SU-DHL-6 (cell line): ENCODE results near the gene ACSS2.

Source experiments
- H2AFZ ChIP-seq: fragments of 200-600 bp; sonication (generic); 2 replicates; pipeline ENCODE4 v1.6.1; 2014; ENCODE audit warnings: low read depth, mild to moderate bottlenecking, moderate library complexity, mixed read lengths, antibody characterized with exemption, low read length; ENCODE audit not compliant: severe bottlenecking
- H3F3A ChIP-seq: fragments of 200-600 bp; shearing (Covaris generic); 2 replicates; pipeline ENCODE4 v1.6.0; 2016; ENCODE audit warnings: antibody characterized with exemption, mild to moderate bottlenecking; ENCODE audit not compliant: insufficient read depth
- H3K27ac ChIP-seq: fragments of 200-600 bp; sonication (generic); 2 replicates; pipeline ENCODE4 v1.5.1; 2016; ENCODE audit warnings: low read depth, mild to moderate bottlenecking, low read length, moderate library complexity, mixed read lengths
- H3K27me3 ChIP-seq: fragments of 200-600 bp; sonication (generic), shearing (Covaris generic); 2 replicates; pipeline ENCODE4 v1.6.0; 2014; ENCODE audit warnings: mild to moderate bottlenecking, low read length
- H3K36me3 ChIP-seq: fragments of 200-600 bp; sonication (generic); 2 replicates; pipeline ENCODE4 v1.6.1; 2014; ENCODE audit warnings: mild to moderate bottlenecking, low read length, mixed read lengths
- H3K4me2 ChIP-seq: fragments of 300-600, 200-600 bp; shearing (Covaris generic), sonication (generic); 2 replicates; pipeline ENCODE4 v1.6.0; 2014; ENCODE audit warnings: low read length, low read depth, mild to moderate bottlenecking; ENCODE audit not compliant: poor library complexity, severe bottlenecking
- H3K4me3 ChIP-seq: fragments of 200-600 bp; sonication (generic); 2 replicates; pipeline ENCODE4 v1.5.1; 2014; ENCODE audit warnings: antibody characterized with exemption, low read length, mild to moderate bottlenecking, mixed read lengths; ENCODE audit not compliant: insufficient read depth, poor library complexity, severe bottlenecking
- H3K79me2 ChIP-seq: fragments of 200-600 bp; sonication (generic); 2 replicates; pipeline ENCODE4 v1.6.1; 2014; ENCODE audit warnings: mild to moderate bottlenecking, low read length, moderate library complexity; ENCODE audit not compliant: insufficient read depth
- H3K9ac ChIP-seq: fragments of 200-600 bp; sonication (generic); 2 replicates; pipeline ENCODE4 v1.7.0; 2014; ENCODE audit warnings: mild to moderate bottlenecking, low read length
- H3K9me2 ChIP-seq: fragments of 200-600 bp; sonication (generic); replicated peaks from 2 replicates; pipeline ENCODE4 v1.6.1; 2014; ENCODE audit warnings: low read length; ENCODE audit not compliant: insufficient read depth
- H3K9me3 ChIP-seq: fragments of 200-600 bp; sonication (generic); 2 replicates; pipeline ENCODE4 v1.6.1; 2014; ENCODE audit warnings: low read length, mixed read lengths; ENCODE audit not compliant: insufficient read depth
- H4K20me1 ChIP-seq: fragments of 200-600 bp; sonication (generic); 2 replicates; pipeline ENCODE4 v1.6.1; 2014; ENCODE audit warnings: low read depth, mild to moderate bottlenecking, antibody characterized with exemption, low read length, moderate library complexity, mixed read lengths
- CTCF ChIP-seq: fragments of 200-600 bp; sonication (generic); IDR thresholded peaks from one replicate; pipeline ENCODE4 v1.5.1; 2017; ENCODE audit warnings: antibody characterized with exemption, mild to moderate bottlenecking, low read length, moderate library complexity; ENCODE audit not compliant: insufficient read depth, poor library complexity, severe bottlenecking
- EZH2phosphoT487 ChIP-seq: fragments of 200-600 bp; sonication (generic), shearing (Covaris generic); conservative IDR thresholded peaks from 2 replicates; pipeline ENCODE4 v1.6.1; 2018; ENCODE audit warnings: mild to moderate bottlenecking, antibody characterized with exemption, low read length, moderate library complexity, mixed read lengths

ACSS2 gene

GRCh38 chr20:34953960-34954359, 77.5 kb downstream of the ACSS2 start:
- H4K20me1 ChIP-seq = no peaks in the 10 kb centered on the region
- H3F3A ChIP-seq = no peaks in the 10 kb centered on the region
- peaks cover 5% of the 10 kb centered on the region; the same call in 1 of the 2 replicates for H3K36me3 ChIP-seq
- no peak overlapping the region for H2AFZ ChIP-seq
- TF ChIP-seq CTCF = no peak
- no peak for TF ChIP-seq EZH2phosphoT487
- no peaks in the 10 kb centered on the region for H3K27me3 ChIP-seq
- peaks cover 4% of the 10 kb centered on the region; the same call in 1 of the 2 replicates for H3K79me2 ChIP-seq
- H3K4me3 ChIP-seq = no peak overlapping the region
- H3K27ac ChIP-seq = no peak overlapping the region
- H3K9ac ChIP-seq = no peak overlapping the region
- no peaks in the 10 kb centered on the region for H3K9me2 ChIP-seq
- no peak overlapping the region for H3K4me2 ChIP-seq
- H3K9me3 ChIP-seq = no peaks in the 10 kb centered on the region

DNA sequence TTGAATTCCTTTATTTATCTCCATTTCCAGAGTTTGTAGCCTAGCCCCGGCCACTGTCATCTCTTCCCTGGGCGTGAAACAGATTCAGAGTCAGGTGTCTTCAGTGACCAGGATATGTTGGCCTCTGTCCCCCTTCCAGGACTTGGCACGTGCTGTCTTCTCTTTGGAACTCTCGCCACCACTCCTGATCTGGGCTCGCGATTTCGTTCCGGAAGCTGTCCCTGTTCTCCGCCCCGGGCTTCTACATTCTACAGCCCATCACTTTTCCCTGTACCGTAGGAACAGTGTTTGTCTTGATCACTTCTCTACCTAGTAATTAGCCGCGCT, 78.5 kb downstream of the ACSS2 start:
- Histone ChIP-seq H3K27ac (peak overlapping the region; percentile 26; the same call in 1 of the 2 replicates), H4K20me1 (no peaks in the 10 kb centered on the region), H3K79me2 (peaks cover 4% of the 10 kb centered on the region; the same call in 1 of the 2 replicates), H3K9me3 (no peaks in the 10 kb centered on the region), H3K27me3 (no peaks in the 10 kb centered on the region), H3K9me2 (no peaks in the 10 kb centered on the region), H3K4me2 (peak overlapping the region; percentile 81), H3K4me3 (peak overlapping the region; percentile 72), H3F3A (no peaks in the 10 kb centered on the region), H2AFZ (peak overlapping the region; percentile 81), H3K36me3 (no peaks in the 10 kb centered on the region; the same call in 1 of the 2 replicates), H3K9ac (peak overlapping the region; percentile 85)
- TF ChIP-seq CTCF = no peak
- TF ChIP-seq EZH2phosphoT487 = no peak

DNA sequence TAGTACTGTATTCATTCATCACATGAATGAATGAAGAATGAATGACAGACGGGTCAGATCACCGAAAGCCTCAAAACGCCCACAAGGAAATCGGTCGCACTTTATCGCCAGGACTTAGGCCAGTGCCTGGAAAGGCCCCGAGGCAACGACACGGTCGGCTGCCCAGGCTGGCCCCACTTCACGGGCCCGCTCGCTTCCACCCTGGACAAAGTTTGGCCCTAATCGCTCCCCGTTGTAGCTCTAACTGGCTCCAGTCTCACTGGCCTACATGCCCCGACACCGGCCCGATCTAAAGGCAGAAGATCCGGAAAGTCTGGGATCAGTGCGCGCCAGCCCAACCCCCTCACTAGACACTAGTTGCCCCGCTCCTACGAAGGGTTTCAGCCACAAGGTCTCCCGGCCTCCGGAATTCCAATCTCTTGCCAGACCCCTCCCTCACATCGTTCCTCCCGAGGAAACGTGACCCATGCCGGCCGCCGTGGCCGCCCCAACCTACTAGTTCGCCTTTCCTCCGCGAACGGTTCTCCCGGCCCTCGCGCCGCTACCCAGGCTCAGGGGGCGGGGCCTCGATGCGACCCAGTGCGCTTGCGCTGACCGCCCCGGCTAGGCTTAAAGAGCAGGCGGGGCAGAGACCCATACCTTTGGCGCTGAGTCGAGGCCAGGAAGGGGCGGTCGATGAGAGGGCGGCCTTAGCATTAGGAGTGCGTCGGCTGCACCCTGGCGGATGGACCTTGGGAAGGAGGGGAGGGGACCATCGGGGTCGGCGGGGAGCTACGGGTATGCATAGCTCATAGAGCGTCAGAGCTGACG, 79.0 kb downstream of the ACSS2 start, which contains the start of the genes GSS and MYH7B:
TSS of gene GSS (minus strand) at position 576 of the 810 bp plus-strand sequence. CDS start 3,954 bp downstream, outside the sequence.
TSS of gene MYH7B (plus strand) at position 638 of the 810 bp plus-strand sequence. CDS start 22,138 bp downstream, outside the sequence.
- H3K9ac ChIP-seq = peak within 1 kb of the TSS; percentile 85
- no peaks in the 10 kb centered on the region for H3K9me2 ChIP-seq
- peak within 1 kb of the TSS; percentile 72 for H3K4me3 ChIP-seq
- peak within 1 kb of the TSS; percentile 81 for H3K4me2 ChIP-seq
- TF ChIP-seq CTCF (no peak), EZH2phosphoT487 (no peak)
- no peaks in the 10 kb centered on the region for H4K20me1 ChIP-seq
- H3F3A ChIP-seq = no peaks in the 10 kb centered on the region
- H3K27me3 ChIP-seq = no peaks in the 10 kb centered on the region
- peak within 1 kb of the TSS; percentile 81 for H2AFZ ChIP-seq
- H3K27ac ChIP-seq = peak within 1 kb of the TSS; percentile 26; the same call in 1 of the 2 replicates
- H3K36me3 ChIP-seq = no peaks in the 10 kb centered on the region; the same call in 1 of the 2 replicates
- H3K9me3 ChIP-seq = no peaks in the 10 kb centered on the region
- H3K79me2 ChIP-seq = peaks cover 4% of the 10 kb centered on the region; the same call in 1 of the 2 replicates
